ENCODE measurements around the gene FBLN7. TPM values are rescaled to one million over a fixed set of nuclear protein-coding genes. Genes with fewer than 3 reads are reported as not detected.

Gene FBLN7
- total and polyA plus RNA-seq, 4 donors = 0.60 to 2.4 (median 1.9) TPM

DNA sequence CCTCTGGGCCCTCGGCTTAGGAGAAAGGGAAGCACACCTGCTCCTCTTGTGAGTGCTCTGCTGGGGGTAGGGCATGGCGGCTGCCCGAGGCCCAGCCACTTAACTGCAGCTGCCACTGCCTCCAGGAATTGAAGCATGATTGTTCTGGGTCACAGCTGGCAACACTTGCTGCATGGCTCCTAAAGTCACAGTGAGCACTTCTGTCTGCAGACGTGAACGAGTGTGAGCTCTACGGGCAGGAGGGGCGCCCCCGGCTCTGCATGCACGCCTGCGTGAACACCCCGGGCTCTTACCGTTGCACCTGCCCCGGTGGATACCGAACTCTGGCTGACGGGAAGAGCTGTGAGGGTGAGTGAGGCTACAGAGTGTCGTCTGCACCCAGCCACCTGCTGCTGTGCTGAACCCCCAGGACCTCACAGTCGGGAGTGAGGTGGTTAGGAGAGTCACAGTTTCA lies 44.4 kb downstream of the FBLN7 start:
- H3K4me3 ChIP-seq (ENCODE audit: low read depth in 1 of 3, low read length in 3 of 3) = no peak overlapping the region
- peaks cover 0 to 2% (median 0%) of the 10 kb centered on the region in 4 donors for H3K27me3 ChIP-seq (ENCODE audit: control insufficient read depth in 4 of 4, insufficient read depth in 4 of 4, low read length in 3 of 4)
- no peaks in the 10 kb centered on the region for H3K9me3 ChIP-seq (ENCODE audit: control insufficient read depth in 4 of 4, low read length in 3 of 4)
- TF ChIP-seq RAD21 (IDR thresholded peaks at IDR 0.05) (no peak), JUND (IDR thresholded peaks at IDR 0.05) (no peak), YY1 (IDR thresholded peaks at IDR 0.05) (no peak), FOXA1 (IDR thresholded peaks at IDR 0.05) (no peak), CTCF (IDR thresholded peaks at IDR 0.05; ENCODE audit: low read depth, low read length, missing input control) (no peak)
- TF ChIP-seq, protein P1, sequence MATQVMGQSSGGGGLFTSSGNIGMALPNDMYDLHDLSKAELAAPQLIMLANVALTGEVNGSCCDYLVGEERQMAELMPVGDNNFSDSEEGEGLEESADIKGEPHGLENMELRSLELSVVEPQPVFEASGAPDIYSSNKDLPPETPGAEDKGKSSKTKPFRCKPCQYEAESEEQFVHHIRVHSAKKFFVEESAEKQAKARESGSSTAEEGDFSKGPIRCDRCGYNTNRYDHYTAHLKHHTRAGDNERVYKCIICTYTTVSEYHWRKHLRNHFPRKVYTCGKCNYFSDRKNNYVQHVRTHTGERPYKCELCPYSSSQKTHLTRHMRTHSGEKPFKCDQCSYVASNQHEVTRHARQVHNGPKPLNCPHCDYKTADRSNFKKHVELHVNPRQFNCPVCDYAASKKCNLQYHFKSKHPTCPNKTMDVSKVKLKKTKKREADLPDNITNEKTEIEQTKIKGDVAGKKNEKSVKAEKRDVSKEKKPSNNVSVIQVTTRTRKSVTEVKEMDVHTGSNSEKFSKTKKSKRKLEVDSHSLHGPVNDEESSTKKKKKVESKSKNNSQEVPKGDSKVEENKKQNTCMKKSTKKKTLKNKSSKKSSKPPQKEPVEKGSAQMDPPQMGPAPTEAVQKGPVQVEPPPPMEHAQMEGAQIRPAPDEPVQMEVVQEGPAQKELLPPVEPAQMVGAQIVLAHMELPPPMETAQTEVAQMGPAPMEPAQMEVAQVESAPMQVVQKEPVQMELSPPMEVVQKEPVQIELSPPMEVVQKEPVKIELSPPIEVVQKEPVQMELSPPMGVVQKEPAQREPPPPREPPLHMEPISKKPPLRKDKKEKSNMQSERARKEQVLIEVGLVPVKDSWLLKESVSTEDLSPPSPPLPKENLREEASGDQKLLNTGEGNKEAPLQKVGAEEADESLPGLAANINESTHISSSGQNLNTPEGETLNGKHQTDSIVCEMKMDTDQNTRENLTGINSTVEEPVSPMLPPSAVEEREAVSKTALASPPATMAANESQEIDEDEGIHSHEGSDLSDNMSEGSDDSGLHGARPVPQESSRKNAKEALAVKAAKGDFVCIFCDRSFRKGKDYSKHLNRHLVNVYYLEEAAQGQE (IDR thresholded peaks at IDR 0.05) = no peak
- H3K9ac ChIP-seq (ENCODE audit: low read depth in 1 of 2, low read length in 2 of 2) = no peak overlapping the region
- no peaks in the 10 kb centered on the region for H3K4me1 ChIP-seq (ENCODE audit: control insufficient read depth in 4 of 4, insufficient read depth in 4 of 4, low read length in 3 of 4)
- no peak for DNase-seq (ENCODE audit: low spot score)
- no peak overlapping the region for H3K27ac ChIP-seq (ENCODE audit: low read depth in 1 of 2, low read length in 2 of 2)
- whole genome bisulfite sequencing = 92% methylated on average over 17 of the region's 17 CpGs
- H3K36me3 ChIP-seq (ENCODE audit: control insufficient read depth in 4 of 4, insufficient read depth in 3 of 4, low read depth in 1 of 4, low read length in 3 of 4) = no peaks in the 10 kb centered on the region

DNA sequence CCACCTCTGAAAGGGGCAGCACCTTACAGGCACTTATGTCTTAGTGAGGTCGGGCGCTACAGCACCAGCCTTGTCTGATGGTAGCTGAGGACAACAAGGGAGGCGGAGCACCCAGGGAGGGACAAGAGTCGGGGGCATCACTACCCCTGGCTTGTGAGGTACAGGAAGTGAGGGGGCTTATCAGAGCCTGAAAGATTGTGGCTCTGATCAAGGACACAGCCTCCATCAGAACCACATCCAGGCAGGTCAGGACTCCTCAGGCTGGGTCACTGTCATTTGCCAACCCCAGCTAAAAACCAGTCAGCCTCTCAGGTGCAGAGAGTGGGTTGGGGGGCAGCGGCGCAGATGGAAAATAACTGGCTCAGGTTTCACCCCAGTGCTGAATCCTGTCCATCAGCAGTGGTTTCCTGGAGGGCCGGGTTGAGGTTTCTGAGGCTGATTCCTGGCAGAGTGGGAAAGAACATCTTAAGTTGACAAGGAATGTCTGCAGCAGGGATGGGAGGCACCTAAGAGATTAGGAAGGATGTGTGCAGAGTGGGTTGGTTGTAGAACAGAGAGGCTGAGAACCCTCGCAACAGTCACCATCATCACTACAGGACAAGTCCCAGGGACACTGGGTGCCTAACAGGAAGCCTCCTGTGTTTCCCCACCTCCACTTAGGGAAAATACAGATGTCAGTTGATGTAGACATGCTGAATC lies 45.3 kb downstream of the FBLN7 start:
- Histone ChIP-seq H3K9me3 (ENCODE audit: control insufficient read depth in 4 of 4, low read length in 3 of 4) (no peaks in the 10 kb centered on the region), H3K27me3 (ENCODE audit: control insufficient read depth in 4 of 4, insufficient read depth in 4 of 4, low read length in 3 of 4) (peaks cover 0 to 2% (median 0%) of the 10 kb centered on the region in 4 donors), H3K4me1 (ENCODE audit: control insufficient read depth in 4 of 4, insufficient read depth in 4 of 4, low read length in 3 of 4) (no peaks in the 10 kb centered on the region), H3K36me3 (ENCODE audit: control insufficient read depth in 4 of 4, insufficient read depth in 3 of 4, low read depth in 1 of 4, low read length in 3 of 4) (no peaks in the 10 kb centered on the region), H3K4me3 (ENCODE audit: low read depth in 1 of 3, low read length in 3 of 3) (no peak overlapping the region), H3K9ac (ENCODE audit: low read depth in 1 of 2, low read length in 2 of 2) (no peak overlapping the region), H3K27ac (ENCODE audit: low read depth in 1 of 2, low read length in 2 of 2) (no peak overlapping the region)
- DNase-seq (ENCODE audit: low spot score) = no peak
- TF ChIP-seq GABPA (IDR thresholded peaks at IDR 0.05 in 1 of 2, conservative IDR thresholded peaks at IDR 0.05 in 1 of 2) (no peak), FOXA2 (IDR thresholded peaks at IDR 0.05) (no peak), TAF1 (conservative IDR thresholded peaks at IDR 0.05) (no peak), JUND (IDR thresholded peaks at IDR 0.05) (no peak), RAD21 (IDR thresholded peaks at IDR 0.05) (no peak), HNF4A (conservative IDR thresholded peaks at IDR 0.05) (no peak), CTCF (IDR thresholded peaks at IDR 0.05; ENCODE audit: low read depth, low read length, missing input control) (no peak), SP1 (IDR thresholded peaks at IDR 0.05) (no peak), HNF4G (IDR thresholded peaks at IDR 0.05) (no peak), FOXA1 (IDR thresholded peaks at IDR 0.05) (no peak), ATF3 (IDR thresholded peaks at IDR 0.05) (no peak), RXRA (IDR thresholded peaks at IDR 0.05) (no peak), ZBTB33 (IDR thresholded peaks at IDR 0.05) (no peak), MAX (IDR thresholded peaks at IDR 0.05) (no peak), NR2F2 (IDR thresholded peaks at IDR 0.05) (no peak)
- TF ChIP-seq, protein P1 (IDR thresholded peaks at IDR 0.05) = no peak
- WGBS = 94% methylated on average over 8 of the region's 8 CpGs
